ENCODE data around the gene FOXL1. TPM values are rescaled to one million over a fixed set of nuclear protein-coding genes. Genes with fewer than 3 reads are reported as not detected.

FOXL1 gene
- total RNA-seq, 1 experiment from 2014 or later: 9.3 TPM

GRCh38 chr16:86565644-86566511, 12.5 kb upstream of the FOXL1 start:
- TSS peak; percentile 79 for BruUV-seq (replicated peaks)
- intact Hi-C loops (cut with micrococcal nuclease; ENCODE audit: unreplicated experiment): no loop called here
- no peak for ATAC-seq
- no peak for DNase-seq (ENCODE audit: low read depth, low spot score)
- Histone ChIP-seq H3K27me3 (ENCODE audit: control insufficient read depth, insufficient read depth, low read length) (no peaks in the 10 kb centered on the region), H3K4me1 (ENCODE audit: control insufficient read depth, insufficient read depth, low read length) (peaks cover 17% of the 10 kb centered on the region), H3K36me3 (ENCODE audit: control insufficient read depth, insufficient read depth, low read length) (no peaks in the 10 kb centered on the region), H3K27ac (ENCODE audit: low read length) (peak overlapping the region; percentile 89), H3K4me3 (ENCODE audit: low read depth in 2 of 2, low read length in 2 of 2) (peak overlapping the region; percentile 25 to 63), H3K9me3 (ENCODE audit: control insufficient read depth, insufficient read depth, low read depth, low read length) (no peaks in the 10 kb centered on the region)
- CTCF ChIA-PET: no interaction called here
- in situ Hi-C loops (cut with HindIII; ENCODE audit: low pct_unique_long_range_greater_than_20kb, low sequenced_read_pairs): no loop called here
- POLR2A ChIA-PET: no interaction called here
- no peak for TF ChIP-seq SIN3A (IDR thresholded peaks at IDR 0.05; ENCODE audit: borderline replicate concordance, insufficient read depth, low read depth, low read length)
- TF ChIP-seq REST (IDR thresholded peaks at IDR 0.05; ENCODE audit: insufficient read depth in 1 of 2, low read depth in 2 of 2, low read length in 1 of 2): no peak
- TF ChIP-seq TCF7L2 (IDR thresholded peaks at IDR 0.05; ENCODE audit: low read depth, low read length): no peak
- no peak for TF ChIP-seq CTCF (IDR thresholded peaks at IDR 0.05)
- TF ChIP-seq POLR2AphosphoS5 (IDR thresholded peaks at IDR 0.05; ENCODE audit: low read depth, low read length): no peak

GRCh38 chr16:86566601-86566965, 11.8 kb upstream of the FOXL1 start, which contains the start of gene FOXC2:
Gene FOXC2 (plus strand): TSS chr16:86566829. CDS start chr16:86567336, 507 bp downstream.
- Histone ChIP-seq H3K9me3 (ENCODE audit: control insufficient read depth, insufficient read depth, low read depth, low read length) (no peaks in the 10 kb centered on the region), H3K36me3 (ENCODE audit: control insufficient read depth, insufficient read depth, low read length) (no peaks in the 10 kb centered on the region)

More at GRCh38 chr16:86566601-86566965, 11.8 kb upstream of the FOXL1 start, which contains the start of gene FOXC2:
- H3K4me3 ChIP-seq (ENCODE audit: low read depth in 2 of 2, low read length in 2 of 2): peak within 1 kb of the TSS; percentile 63 to 86
- H3K27me3 ChIP-seq (ENCODE audit: control insufficient read depth, insufficient read depth, low read length): no peaks in the 10 kb centered on the region
- in situ Hi-C loops (cut with HindIII; ENCODE audit: low pct_unique_long_range_greater_than_20kb, low sequenced_read_pairs) (no loop called here), intact Hi-C loops (cut with micrococcal nuclease; ENCODE audit: unreplicated experiment) (no loop called here)
- no TSS peak for BruUV-seq (replicated peaks)
- ChIA-PET CTCF (no interaction called here), POLR2A (no interaction called here)
- H3K4me1 ChIP-seq (ENCODE audit: control insufficient read depth, insufficient read depth, low read length): peaks cover 18% of the 10 kb centered on the region
- peak within 1 kb of the TSS; percentile 89 for H3K27ac ChIP-seq (ENCODE audit: low read length)
- no peak for TF ChIP-seq CTCF (IDR thresholded peaks at IDR 0.05)
- TF ChIP-seq SIN3A (IDR thresholded peaks at IDR 0.05; ENCODE audit: borderline replicate concordance, insufficient read depth, low read depth, low read length): no peak
- no peak for TF ChIP-seq POLR2AphosphoS5 (IDR thresholded peaks at IDR 0.05; ENCODE audit: low read depth, low read length)
- no peak for TF ChIP-seq REST (IDR thresholded peaks at IDR 0.05; ENCODE audit: insufficient read depth in 1 of 2, low read depth in 2 of 2, low read length in 1 of 2)
- DNase-seq (ENCODE audit: low read depth, low spot score): no peak
- peak; percentile 74 for ATAC-seq
